Mesothelial cell of epicardium (in vitro differentiated cells): Measurements from ENCODE around the gene GOLGA2. TPM values are rescaled to one million over a fixed set of nuclear protein-coding genes. Genes with fewer than 3 reads are reported as not detected.

Experiments used
- DNase-seq, 2 experiments: peaks; one replicate each; pipeline ENCODE4 v3.0.0; 2021; ENCODE audit warnings: low spot score in 2 of 2; ENCODE audit not compliant: unreplicated experiment in 2 of 2
- H3K27ac Mint-ChIP-seq: 2 replicates; pipeline ENCODE4 v1.8.0; 2021; ENCODE audit warnings: mixed read lengths
- H3K27me3 Mint-ChIP-seq: 2 replicates; pipeline ENCODE4 v1.8.0; 2021; ENCODE audit warnings: low read depth, mixed read lengths
- H3K36me3 Mint-ChIP-seq: 2 replicates; pipeline ENCODE4 v1.8.0; 2021; ENCODE audit warnings: mixed read lengths
- H3K4me1 Mint-ChIP-seq: 2 replicates; pipeline ENCODE4 v1.8.0; 2021; ENCODE audit warnings: mixed read lengths
- H3K4me3 Mint-ChIP-seq: 2 replicates; pipeline ENCODE4 v1.8.0; 2021; ENCODE audit warnings: mild to moderate bottlenecking, moderate library complexity, mixed read lengths
- H3K9me3 Mint-ChIP-seq: 2 replicates; pipeline ENCODE4 v1.8.0; 2021; ENCODE audit warnings: mixed read lengths
- CTCF ChIP-seq: fragments of 200-600 bp; sonication (generic); IDR thresholded peaks from one replicate; pipeline ENCODE4 v1.5.0; 2021; ENCODE audit warnings: antibody characterized with exemption; ENCODE audit not compliant: unreplicated experiment
- total RNA-seq: library from RNA; stranded (reverse); gene quantifications from 3 replicates; pipeline ENCODE4 v1.2.1, GENCODE V29; 2021

The GOLGA2 gene
- total RNA-seq, 1 donor from 2014 or later: 195 TPM

GRCh38 chr9:128292009-128292408 is 16.2 kb upstream of the GOLGA2 start:
- Mint-ChIP-seq H3K4me1 (peaks cover 1% of the 10 kb centered on the region), H3K27ac (no peak overlapping the region), H3K9me3 (no peaks in the 10 kb centered on the region), H3K4me3 (no peak overlapping the region), H3K36me3 (peaks cover 13% of the 10 kb centered on the region), H3K27me3 (no peaks in the 10 kb centered on the region)
- DNase-seq: no peak
- no peak for TF ChIP-seq CTCF

- H3K4me3 Mint-ChIP-seq: no peak overlapping the region
- DNase-seq: no peak
- H3K9me3 Mint-ChIP-seq: no peaks in the 10 kb centered on the region
- TF ChIP-seq CTCF: no peak
- H3K4me1 Mint-ChIP-seq: no peaks in the 10 kb centered on the region
- peaks cover 15% of the 10 kb centered on the region for H3K36me3 Mint-ChIP-seq
- H3K27me3 Mint-ChIP-seq: no peaks in the 10 kb centered on the region
- no peak overlapping the region for H3K27ac Mint-ChIP-seq
These were observed 12.6 kb upstream of the GOLGA2 start for GRCh38 chr9:128288273-128289004.

GRCh38 chr9:128286440-128286839 is 10.6 kb upstream of the GOLGA2 start:
- Mint-ChIP-seq H3K27me3 (no peaks in the 10 kb centered on the region), H3K36me3 (peaks cover 13% of the 10 kb centered on the region), H3K27ac (no peak overlapping the region), H3K4me1 (no peaks in the 10 kb centered on the region), H3K4me3 (no peak overlapping the region), H3K9me3 (no peaks in the 10 kb centered on the region)
- no peak for DNase-seq
- no peak for TF ChIP-seq CTCF

- H3K27me3 Mint-ChIP-seq: no peaks in the 10 kb centered on the region
- H3K4me1 Mint-ChIP-seq: peaks cover 2% of the 10 kb centered on the region
- no peak for TF ChIP-seq CTCF
- H3K9me3 Mint-ChIP-seq: no peaks in the 10 kb centered on the region
- peaks cover 15% of the 10 kb centered on the region for H3K36me3 Mint-ChIP-seq
- H3K4me3 Mint-ChIP-seq: no peak overlapping the region
- no peak overlapping the region for H3K27ac Mint-ChIP-seq
- DNase-seq: no peak
These were observed 9.4 kb upstream of the GOLGA2 start for GRCh38 chr9:128285033-128285784.

GRCh38 chr9:128282500-128282899 is 6.7 kb upstream of the GOLGA2 start:
- H3K36me3 Mint-ChIP-seq: peaks cover 6% of the 10 kb centered on the region
- H3K27ac Mint-ChIP-seq: no peak overlapping the region
- H3K27me3 Mint-ChIP-seq: no peaks in the 10 kb centered on the region
- no peak for DNase-seq
- H3K4me1 Mint-ChIP-seq: peaks cover 22% of the 10 kb centered on the region
- H3K9me3 Mint-ChIP-seq: no peaks in the 10 kb centered on the region
- no peak for TF ChIP-seq CTCF
- H3K4me3 Mint-ChIP-seq: no peak overlapping the region
